PC-3 (cell line): ENCODE measurements around the gene NRG3. TPM values are rescaled to one million over a fixed set of nuclear protein-coding genes. Genes with fewer than 3 reads are reported as not detected.

Experiments
- ATAC-seq: fragments of 200-7000 bp; cut with Tn5 transposase; 2 replicates; pipeline ENCODE4 v1.9.1; 2020; ENCODE audit warnings: mild to moderate bottlenecking, moderate library complexity
- BruUV-seq: library from RNA; stranded (reverse); fragments of 400-500 nt; replicated peaks from 2 replicates; lab custom pipeline; 2021; lab: Mats Ljungman, UMichigan
- CTCF ChIA-PET: fragments of 300-600 bp; sonication (Branson Sonifier 250); formaldehyde crosslinking; loops from one replicate; lab custom pipeline; 2022; ENCODE audit warnings: antibody characterized with exemption; lab: Charles Lee
- POLR2A ChIA-PET: fragments of 300-600 bp; sonication (Branson Sonifier 250); formaldehyde crosslinking; loops from one replicate; lab custom pipeline; 2022; ENCODE audit warnings: antibody characterized with exemption; ENCODE audit not compliant: unreplicated experiment; lab: Charles Lee
- DNase-seq: peaks from one replicate; pipeline ENCODE4 v3.0.0-alpha.2; 2015
- H2AFZ ChIP-seq: fragments of 300-600 bp; sonication (generic); 2 replicates; pipeline ENCODE4 v1.6.0; 2016; ENCODE audit warnings: antibody characterized with exemption, low read length
- H3F3A ChIP-seq: fragments of 300-600 bp; sonication (generic); one replicate; pipeline ENCODE4 v1.6.0; 2017; ENCODE audit warnings: antibody characterized with exemption, low read length, control low read depth, mild to moderate bottlenecking; ENCODE audit not compliant: unreplicated experiment
- H3K27ac ChIP-seq: fragments of 300-600 bp; sonication (generic); 2 replicates; pipeline ENCODE4 v1.5.1; 2016; ENCODE audit warnings: mild to moderate bottlenecking, low read length
- H3K27me3 ChIP-seq: fragments of 300-600 bp; sonication (generic); 2 replicates; pipeline ENCODE4 v1.6.1; 2016; ENCODE audit warnings: low read length, mixed read lengths
- H3K36me3 ChIP-seq: fragments of 300-600 bp; sonication (generic); 2 replicates; pipeline ENCODE4 v1.6.1; 2016; ENCODE audit warnings: low read depth, mixed run types, low read length, mixed read lengths
- H3K4me1 ChIP-seq: fragments of 300-600 bp; sonication (generic); 2 replicates; pipeline ENCODE4 v1.5.1; 2016; ENCODE audit warnings: low read length; ENCODE audit not compliant: insufficient read depth
- H3K4me2 ChIP-seq: fragments of 300-600 bp; sonication (generic); 2 replicates; pipeline ENCODE4 v1.6.0; 2016; ENCODE audit warnings: low read length
- H3K4me3 ChIP-seq: fragments of 300-600 bp; sonication (generic); 2 replicates; pipeline ENCODE4 v1.5.1; 2016; ENCODE audit warnings: mild to moderate bottlenecking, low read length, mixed read lengths
- H3K79me2 ChIP-seq: fragments of 300-600 bp; sonication (generic); 2 replicates; pipeline ENCODE4 v1.6.1; 2017; ENCODE audit warnings: low read length, mixed read lengths
- H3K9ac ChIP-seq: fragments of 300-600 bp; sonication (generic); 2 replicates; pipeline ENCODE4 v1.6.0; 2016; ENCODE audit warnings: mild to moderate bottlenecking, low read length
- H3K9me2 ChIP-seq: fragments of 300-600 bp; sonication (generic); replicated peaks from 2 replicates; pipeline ENCODE4 v1.6.1; 2016; ENCODE audit warnings: mixed run types, low read length, mixed read lengths
- H3K9me3 ChIP-seq: fragments of 300-600 bp; sonication (generic); 2 replicates; pipeline ENCODE4 v1.6.1; 2016; ENCODE audit warnings: low read length, mixed read lengths
- H4K20me1 ChIP-seq: fragments of 300-600 bp; sonication (generic); 2 replicates; pipeline ENCODE4 v1.6.1; 2016; ENCODE audit warnings: low read length, mixed read lengths
- EZH2 ChIP-seq: fragments of 300-600 bp; sonication (generic); IDR thresholded peaks from one replicate; pipeline ENCODE4 v1.6.1; 2017; ENCODE audit warnings: antibody characterized with exemption, mild to moderate bottlenecking, low read length; ENCODE audit not compliant: unreplicated experiment
- EZH2phosphoT487 ChIP-seq: fragments of 300-600 bp; sonication (generic); IDR thresholded peaks from 2 replicates; pipeline ENCODE4 v1.6.1; 2018; ENCODE audit warnings: mild to moderate bottlenecking, antibody characterized with exemption, low read length, borderline replicate concordance
- intact Hi-C: fragments of 100-400 bp; cut with micrococcal nuclease; formaldehyde crosslinking; loops from 2 replicates; pipeline ENCODE4 v1.9.0; 2023
- total RNA-seq: library from RNA; depleted of rRNA; stranded (reverse); fragments of >200 nt; gene quantifications from 2 replicates; pipeline ENCODE4 v1.2.3, GENCODE V29; 2014
- TF ChIP-seq, protein P1 (sequence below): fragments of 300-600 bp; sonication (generic); conservative IDR thresholded peaks from 2 replicates; pipeline ENCODE4 v1.5.1; 2017; ENCODE audit warnings: antibody characterized with exemption, low read depth, mild to moderate bottlenecking, low read length

NRG3 gene
- total RNA-seq, 1 experiment from 2014 or later, result not detected

DNA sequence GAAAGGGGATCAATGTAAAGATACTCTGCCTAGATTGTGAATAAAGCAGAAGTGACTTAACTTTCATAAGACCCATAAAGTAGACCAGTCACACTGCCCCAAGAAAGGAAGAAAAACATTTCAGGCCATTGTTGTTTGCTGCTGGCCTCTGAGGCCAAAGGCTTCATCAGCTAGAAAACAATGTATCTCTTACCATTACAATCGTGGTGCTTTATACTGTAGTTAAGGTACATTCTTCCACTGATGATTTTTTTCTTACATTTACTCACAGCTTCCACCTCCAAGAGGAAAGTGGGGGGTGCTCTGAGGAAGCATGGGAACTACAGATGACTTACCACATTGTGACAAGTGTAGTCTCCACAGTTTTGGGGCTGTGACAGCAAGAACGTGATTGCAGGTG, 68.6 kb downstream of the NRG3 start:
- Histone ChIP-seq H3K27ac (no peak overlapping the region), H3K9me3 (no peaks in the 10 kb centered on the region), H3F3A (no peaks in the 10 kb centered on the region), H3K27me3 (no peaks in the 10 kb centered on the region), H4K20me1 (no peaks in the 10 kb centered on the region), H3K4me2 (no peak overlapping the region), H2AFZ (no peak overlapping the region), H3K79me2 (no peaks in the 10 kb centered on the region), H3K9ac (no peak overlapping the region), H3K4me1 (no peaks in the 10 kb centered on the region), H3K36me3 (no peaks in the 10 kb centered on the region), H3K4me3 (no peak overlapping the region), H3K9me2 (no peaks in the 10 kb centered on the region)
- DNase-seq, result no peak
- no TSS peak for BruUV-seq
- no peak for TF ChIP-seq EZH2
- TF ChIP-seq, protein P1, sequence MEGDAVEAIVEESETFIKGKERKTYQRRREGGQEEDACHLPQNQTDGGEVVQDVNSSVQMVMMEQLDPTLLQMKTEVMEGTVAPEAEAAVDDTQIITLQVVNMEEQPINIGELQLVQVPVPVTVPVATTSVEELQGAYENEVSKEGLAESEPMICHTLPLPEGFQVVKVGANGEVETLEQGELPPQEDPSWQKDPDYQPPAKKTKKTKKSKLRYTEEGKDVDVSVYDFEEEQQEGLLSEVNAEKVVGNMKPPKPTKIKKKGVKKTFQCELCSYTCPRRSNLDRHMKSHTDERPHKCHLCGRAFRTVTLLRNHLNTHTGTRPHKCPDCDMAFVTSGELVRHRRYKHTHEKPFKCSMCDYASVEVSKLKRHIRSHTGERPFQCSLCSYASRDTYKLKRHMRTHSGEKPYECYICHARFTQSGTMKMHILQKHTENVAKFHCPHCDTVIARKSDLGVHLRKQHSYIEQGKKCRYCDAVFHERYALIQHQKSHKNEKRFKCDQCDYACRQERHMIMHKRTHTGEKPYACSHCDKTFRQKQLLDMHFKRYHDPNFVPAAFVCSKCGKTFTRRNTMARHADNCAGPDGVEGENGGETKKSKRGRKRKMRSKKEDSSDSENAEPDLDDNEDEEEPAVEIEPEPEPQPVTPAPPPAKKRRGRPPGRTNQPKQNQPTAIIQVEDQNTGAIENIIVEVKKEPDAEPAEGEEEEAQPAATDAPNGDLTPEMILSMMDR, result no peak
- no peak for TF ChIP-seq EZH2phosphoT487
- intact Hi-C loops, result no loop called here
- POLR2A ChIA-PET, result no interaction called here
- CTCF ChIA-PET, result no interaction called here
- no peak for ATAC-seq

DNA sequence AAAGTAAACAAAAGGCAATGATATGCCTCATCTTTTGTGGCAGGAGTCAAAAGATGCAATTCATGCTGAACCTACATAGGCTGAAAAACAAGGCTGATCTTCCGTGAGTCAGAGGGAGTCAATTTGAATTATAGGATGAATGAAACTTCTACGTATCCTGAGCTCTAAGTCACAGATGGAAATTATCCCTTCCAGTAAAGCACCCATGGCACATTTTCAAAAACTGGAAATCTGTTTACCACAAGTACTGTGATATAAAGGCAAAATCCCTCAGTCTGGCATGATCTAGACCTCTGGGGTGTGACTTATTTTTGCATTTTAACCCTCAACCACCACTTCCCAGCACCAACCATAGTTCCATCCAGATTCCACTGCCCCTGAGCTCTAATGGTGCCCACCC, 69.6 kb downstream of the NRG3 start:
- Histone ChIP-seq H3K9me3 (no peaks in the 10 kb centered on the region), H2AFZ (no peak overlapping the region), H4K20me1 (no peaks in the 10 kb centered on the region), H3K4me2 (no peak overlapping the region), H3K4me3 (no peak overlapping the region), H3K9ac (no peak overlapping the region), H3K4me1 (no peaks in the 10 kb centered on the region), H3K79me2 (no peaks in the 10 kb centered on the region), H3K27me3 (no peaks in the 10 kb centered on the region), H3K9me2 (no peaks in the 10 kb centered on the region), H3F3A (no peaks in the 10 kb centered on the region), H3K36me3 (no peaks in the 10 kb centered on the region), H3K27ac (no peak overlapping the region)
- BruUV-seq, result no TSS peak
- ChIA-PET POLR2A (no interaction called here), CTCF (no interaction called here)
- ATAC-seq (no peak), DNase-seq (no peak)
- TF ChIP-seq EZH2 (no peak), EZH2phosphoT487 (no peak)
- TF ChIP-seq, protein P1, result no peak
- intact Hi-C loops, result no loop called here

DNA sequence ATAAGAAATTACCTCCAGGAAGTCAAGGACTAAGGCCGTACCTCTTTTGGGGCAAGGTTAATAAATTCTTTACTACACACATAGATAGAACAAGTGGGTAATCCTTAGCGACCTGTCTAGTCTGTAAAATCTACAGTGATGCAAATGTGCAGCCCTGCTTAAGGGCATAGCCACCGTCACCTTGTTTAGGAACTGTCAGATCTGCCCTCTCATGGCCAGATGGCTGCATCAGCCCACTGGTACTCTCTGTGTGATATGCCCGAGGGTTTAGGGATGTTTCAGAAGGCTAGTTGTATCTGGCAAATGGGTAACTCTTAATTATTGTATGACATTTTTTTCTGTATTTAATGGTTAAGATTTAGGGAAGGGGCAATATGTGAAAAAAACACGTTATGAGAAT, 74.3 kb downstream of the NRG3 start:
- H3K79me2 ChIP-seq, result no peaks in the 10 kb centered on the region
- CTCF ChIA-PET, result no interaction called here
- TF ChIP-seq, protein P1, result no peak
- no peak for TF ChIP-seq EZH2
- TF ChIP-seq EZH2phosphoT487, result no peak

More for the DNA sequence above, 74.3 kb downstream of the NRG3 start:
- DNase-seq (no peak), ATAC-seq (no peak)
- Histone ChIP-seq H3K27ac (no peak overlapping the region), H4K20me1 (no peaks in the 10 kb centered on the region), H3K4me1 (no peaks in the 10 kb centered on the region), H3F3A (no peaks in the 10 kb centered on the region), H3K9ac (no peak overlapping the region), H3K9me3 (no peaks in the 10 kb centered on the region), H3K4me2 (no peak overlapping the region), H3K27me3 (no peaks in the 10 kb centered on the region), H2AFZ (no peak overlapping the region), H3K9me2 (no peaks in the 10 kb centered on the region), H3K4me3 (no peak overlapping the region), H3K36me3 (no peaks in the 10 kb centered on the region)
- intact Hi-C loops, result no loop called here
- POLR2A ChIA-PET, result no interaction called here
- no TSS peak for BruUV-seq
